Erythroblast (primary cell): ENCODE data around the gene MAPRE2.

ENCODE experiments used
- GATA1 ChIP-seq: IDR thresholded peaks from 2 replicates; pipeline ENCODE4 v1.6.1; 2011; ENCODE audit warnings: low read depth, mild to moderate bottlenecking, control low read depth, low read length, moderate library complexity
- POLR2A ChIP-seq: IDR thresholded peaks from 2 replicates; pipeline ENCODE4 v1.6.1; 2011; ENCODE audit warnings: mild to moderate bottlenecking, low read length

DNA sequence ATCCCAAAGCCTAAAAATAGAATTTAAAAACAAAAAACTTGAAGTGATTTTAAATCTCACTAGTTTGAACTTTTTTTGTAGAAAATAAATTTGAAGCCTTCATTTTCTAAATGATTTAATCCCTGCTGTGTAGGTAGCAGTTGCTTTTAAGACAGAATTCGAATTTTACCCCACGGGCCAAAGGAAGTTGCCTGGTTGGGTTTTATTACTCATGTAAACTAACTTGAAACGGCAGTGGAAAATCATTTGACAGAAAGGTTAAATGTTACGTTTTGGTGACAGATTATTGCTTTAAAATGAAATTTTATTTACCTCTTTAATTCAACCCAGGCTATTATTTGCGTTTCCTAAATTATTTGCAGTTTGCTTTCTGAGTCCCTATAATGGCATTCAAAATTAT lies 2.0 kb downstream of the MAPRE2 start:
- no peak for TF ChIP-seq POLR2A
- TF ChIP-seq GATA1, result no peak
